ENCODE data around the gene FGD5. TPM values are rescaled to one million over a fixed set of nuclear protein-coding genes. Genes with fewer than 3 reads are reported as not detected.
A peak's percentile ranks its signal among the peaks of the same experiment; 100 is the strongest.

FGD5 gene
- total RNA-seq, 4 donors from 2014 or later, result 10.0 to 66.8 (median 19.2) TPM

DNA sequence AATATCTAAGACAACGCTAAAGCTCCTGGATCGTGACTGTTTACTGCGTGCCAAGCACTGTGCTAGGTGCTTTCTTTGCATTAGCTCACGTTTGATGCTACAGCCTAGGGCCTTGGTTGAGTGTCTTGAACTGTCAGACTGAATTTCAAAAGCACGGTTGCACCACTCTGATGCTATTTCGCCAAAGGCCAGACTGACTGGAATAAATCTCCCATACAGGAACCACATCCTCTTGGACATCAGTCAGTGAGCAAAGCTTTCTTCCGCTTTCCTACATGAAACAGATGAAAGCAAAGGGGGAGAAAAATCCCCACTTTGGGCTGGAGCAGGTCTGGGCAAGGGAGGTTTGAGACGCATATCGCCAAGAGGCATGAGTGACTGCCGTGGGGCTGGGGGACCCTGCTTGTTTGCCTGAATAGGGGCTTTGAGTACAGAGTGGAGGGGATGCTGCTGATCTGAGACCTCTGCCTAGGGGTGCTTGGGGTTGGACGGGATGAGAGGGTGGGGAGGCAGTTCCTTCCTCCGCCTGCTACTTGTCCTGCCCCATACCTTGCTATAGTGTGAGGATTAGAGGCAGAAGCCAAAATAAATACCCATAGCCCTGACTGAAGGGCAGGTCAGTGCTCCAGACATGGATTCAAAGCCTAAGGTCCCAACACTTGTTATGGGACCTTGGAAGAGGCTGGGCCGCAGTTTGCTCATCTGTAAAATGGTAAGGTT is 5.3 kb downstream of the FGD5 start:
- Histone ChIP-seq H3K27me3 (no peaks in the 10 kb centered on the region), H3K4me1 (peaks cover 0 to 6% of the 10 kb centered on the region in 2 donors), H3K9me3 (no peaks in the 10 kb centered on the region), H3K4me3 (no peak overlapping the region), H3K36me3 (no peaks in the 10 kb centered on the region), H3K27ac (peak overlapping the region in 1 of 2 donors; percentile 18)
- TF ChIP-seq, protein P1, sequence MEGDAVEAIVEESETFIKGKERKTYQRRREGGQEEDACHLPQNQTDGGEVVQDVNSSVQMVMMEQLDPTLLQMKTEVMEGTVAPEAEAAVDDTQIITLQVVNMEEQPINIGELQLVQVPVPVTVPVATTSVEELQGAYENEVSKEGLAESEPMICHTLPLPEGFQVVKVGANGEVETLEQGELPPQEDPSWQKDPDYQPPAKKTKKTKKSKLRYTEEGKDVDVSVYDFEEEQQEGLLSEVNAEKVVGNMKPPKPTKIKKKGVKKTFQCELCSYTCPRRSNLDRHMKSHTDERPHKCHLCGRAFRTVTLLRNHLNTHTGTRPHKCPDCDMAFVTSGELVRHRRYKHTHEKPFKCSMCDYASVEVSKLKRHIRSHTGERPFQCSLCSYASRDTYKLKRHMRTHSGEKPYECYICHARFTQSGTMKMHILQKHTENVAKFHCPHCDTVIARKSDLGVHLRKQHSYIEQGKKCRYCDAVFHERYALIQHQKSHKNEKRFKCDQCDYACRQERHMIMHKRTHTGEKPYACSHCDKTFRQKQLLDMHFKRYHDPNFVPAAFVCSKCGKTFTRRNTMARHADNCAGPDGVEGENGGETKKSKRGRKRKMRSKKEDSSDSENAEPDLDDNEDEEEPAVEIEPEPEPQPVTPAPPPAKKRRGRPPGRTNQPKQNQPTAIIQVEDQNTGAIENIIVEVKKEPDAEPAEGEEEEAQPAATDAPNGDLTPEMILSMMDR (IDR thresholded peaks at IDR 0.05), result no peak
- no peak for TF ChIP-seq POLR2A (IDR thresholded peaks at IDR 0.05)
- intact Hi-C loops (cut with DNase I; ENCODE audit: low total_unique reads), result no loop called here
- no peak for DNase-seq

DNA sequence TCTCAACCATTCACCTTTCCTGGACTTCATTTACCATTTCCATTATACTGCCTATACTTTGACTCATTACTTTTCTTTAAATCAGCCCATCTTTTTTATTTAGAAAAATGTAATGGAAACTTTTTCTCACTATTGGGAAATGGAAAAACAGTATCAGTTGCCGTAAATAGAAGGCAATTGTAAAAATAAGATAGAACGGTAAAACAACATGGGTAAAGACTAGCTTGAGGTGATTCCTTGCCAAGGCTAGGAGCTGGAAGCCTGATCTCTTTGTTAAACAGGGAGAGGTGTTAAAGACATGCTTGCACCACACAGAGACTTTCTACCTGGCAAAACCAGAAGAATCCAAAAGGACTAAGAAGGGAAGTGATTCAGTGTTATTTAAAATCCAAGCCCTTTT is 5.9 kb downstream of the FGD5 start:
- no peak for TF ChIP-seq POLR2A (IDR thresholded peaks at IDR 0.05)
- TF ChIP-seq, protein P1 (IDR thresholded peaks at IDR 0.05), result no peak
- H3K36me3 ChIP-seq, result no peaks in the 10 kb centered on the region
- DNase-seq, result no peak
- H3K27ac ChIP-seq, result peak overlapping the region in 1 of 2 donors; percentile 18
- no peaks in the 10 kb centered on the region for H3K9me3 ChIP-seq
- peaks cover 0 to 6% of the 10 kb centered on the region in 2 donors for H3K4me1 ChIP-seq
- H3K27me3 ChIP-seq, result no peaks in the 10 kb centered on the region
- no peak overlapping the region for H3K4me3 ChIP-seq
- intact Hi-C loops (cut with DNase I; ENCODE audit: low total_unique reads), result no loop called here

DNA sequence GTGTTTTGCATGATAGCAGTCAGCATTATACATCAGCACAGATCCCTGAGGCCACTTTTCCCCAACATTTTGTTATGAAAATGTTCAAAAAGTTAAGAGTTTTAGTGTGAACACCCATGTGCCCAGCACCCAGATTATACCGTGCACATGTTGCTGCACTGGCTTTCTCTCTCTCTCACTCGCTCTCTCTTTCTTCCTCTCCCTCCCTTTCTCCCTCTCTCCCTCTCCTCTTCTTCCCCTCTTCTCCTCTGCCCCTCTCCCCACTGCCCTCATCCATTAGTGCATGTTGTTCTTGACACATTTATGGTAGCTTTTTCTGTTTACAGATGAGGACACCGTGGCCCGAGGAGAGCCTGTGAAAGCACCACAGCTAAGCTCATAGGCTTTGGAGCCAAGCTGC is 7.3 kb downstream of the FGD5 start:
- TF ChIP-seq POLR2A (IDR thresholded peaks at IDR 0.05), result no peak
- TF ChIP-seq, protein P1 (IDR thresholded peaks at IDR 0.05), result no peak
- no peak overlapping the region for H3K27ac ChIP-seq
- peaks cover 0 to 6% of the 10 kb centered on the region in 2 donors for H3K4me1 ChIP-seq
- DNase-seq, result no peak
- H3K4me3 ChIP-seq, result no peak overlapping the region
- no peaks in the 10 kb centered on the region for H3K36me3 ChIP-seq
- no peaks in the 10 kb centered on the region for H3K9me3 ChIP-seq
- intact Hi-C loops (cut with DNase I; ENCODE audit: low total_unique reads), result no loop called here
- no peaks in the 10 kb centered on the region for H3K27me3 ChIP-seq

DNA sequence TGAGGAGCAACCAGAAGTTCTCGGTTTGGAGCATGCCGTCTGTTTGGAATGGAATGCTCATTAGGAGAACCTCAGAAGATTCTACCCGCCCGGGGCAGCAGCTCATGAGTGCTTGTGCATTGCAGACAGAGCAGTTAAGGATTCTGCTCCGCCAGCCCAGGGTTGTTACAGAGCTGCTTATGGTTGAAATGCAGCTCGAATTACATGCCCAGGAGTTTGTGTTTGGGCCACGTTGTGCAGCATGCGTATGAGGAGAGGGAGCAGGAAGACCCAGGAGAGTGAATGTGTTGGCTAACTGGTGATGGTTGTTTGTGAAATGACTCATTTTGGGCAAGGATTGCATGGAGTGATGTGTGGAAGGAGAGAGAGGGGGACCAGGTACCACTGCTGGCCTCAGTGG is 9.0 kb downstream of the FGD5 start:
- Histone ChIP-seq H3K9me3 (no peaks in the 10 kb centered on the region), H3K36me3 (no peaks in the 10 kb centered on the region), H3K27ac (no peak overlapping the region), H3K4me1 (peaks cover 0 to 6% of the 10 kb centered on the region in 2 donors), H3K4me3 (no peak overlapping the region), H3K27me3 (no peaks in the 10 kb centered on the region)
- intact Hi-C loops (cut with DNase I; ENCODE audit: low total_unique reads), result no loop called here
- TF ChIP-seq, protein P1 (IDR thresholded peaks at IDR 0.05), result no peak
- TF ChIP-seq POLR2A (IDR thresholded peaks at IDR 0.05), result no peak
- no peak for DNase-seq

DNA sequence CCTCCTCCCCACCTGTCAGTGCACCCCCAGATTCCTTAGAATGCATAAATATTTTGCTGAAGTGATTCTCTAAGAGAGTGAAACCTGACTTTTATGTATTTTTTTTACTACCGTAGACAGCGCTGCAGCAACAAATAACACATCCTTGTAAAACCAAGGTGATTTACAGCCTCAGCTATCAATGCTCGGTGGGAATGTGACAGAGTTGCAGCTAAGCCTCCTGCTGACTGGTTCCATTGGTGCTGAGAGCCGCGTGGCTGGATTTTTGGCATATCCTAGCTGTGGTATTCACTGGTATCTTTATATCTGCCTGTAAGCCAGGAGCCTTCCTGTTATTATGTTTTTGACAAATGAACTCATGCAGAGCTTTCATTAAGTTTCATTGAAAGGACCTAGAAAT is 11.0 kb downstream of the FGD5 start:
- Histone ChIP-seq H3K4me1 (no peaks in the 10 kb centered on the region), H3K4me3 (no peak overlapping the region), H3K36me3 (no peaks in the 10 kb centered on the region), H3K27ac (no peak overlapping the region), H3K9me3 (no peaks in the 10 kb centered on the region), H3K27me3 (no peaks in the 10 kb centered on the region)
- TF ChIP-seq, protein P1 (IDR thresholded peaks at IDR 0.05), result no peak
- no peak for TF ChIP-seq POLR2A (IDR thresholded peaks at IDR 0.05)
- intact Hi-C loops (cut with DNase I; ENCODE audit: low total_unique reads), result no loop called here
- no peak for DNase-seq

Measured in uterus (tissue), 4 donors.